Astrocyte (in vitro differentiated cells and primary cell): Measurements from ENCODE around the gene XYLB. TPM values are rescaled to one million over a fixed set of nuclear protein-coding genes. Genes with fewer than 3 reads are reported as not detected.

ENCODE experiments used
- DNase-seq: peaks from one replicate; pipeline ENCODE4 v3.0.0-alpha.2; 2010; ENCODE audit warnings: low read depth
- FAIRE-seq: peaks from 2 replicates; lab custom pipeline; 2011; peaks lifted over from hg19 to GRCh38; lab: Jason Lieb, UNC
- H2AFZ ChIP-seq: 2 replicates; pipeline ENCODE4 v1.6.0; 2012; ENCODE audit warnings: low read depth, low read length, inconsistent platforms
- H3K27ac ChIP-seq: 2 replicates; pipeline ENCODE4 v1.5.1; 2011; ENCODE audit warnings: low read depth, low read length, inconsistent platforms
- H3K27me3 ChIP-seq: 2 replicates; pipeline ENCODE4 v1.6.0; 2011; ENCODE audit warnings: low read length, inconsistent platforms; ENCODE audit not compliant: insufficient read depth
- H3K36me3 ChIP-seq: 2 replicates; pipeline ENCODE4 v1.5.1; 2011; ENCODE audit warnings: low read length, inconsistent platforms; ENCODE audit not compliant: insufficient read depth
- H3K4me1 ChIP-seq: 2 replicates; pipeline ENCODE4 v1.5.1; 2011; ENCODE audit warnings: low read length, inconsistent platforms; ENCODE audit not compliant: insufficient read depth
- H3K4me2 ChIP-seq: 2 replicates; pipeline ENCODE4 v1.6.0; 2012; ENCODE audit warnings: low read length, inconsistent platforms
- H3K4me3 ChIP-seq: 2 replicates; pipeline ENCODE4 v1.5.1; 2011; ENCODE audit warnings: low read depth, mild to moderate bottlenecking, low read length, inconsistent platforms; ENCODE audit not compliant: insufficient read depth
- H3K79me2 ChIP-seq: 2 replicates; pipeline ENCODE4 v1.6.0; 2012; ENCODE audit warnings: mild to moderate bottlenecking, low read length, inconsistent platforms; ENCODE audit not compliant: insufficient read depth
- H3K9ac ChIP-seq: 2 replicates; pipeline ENCODE4 v1.6.0; 2012; ENCODE audit warnings: mild to moderate bottlenecking, low read length, inconsistent platforms
- H3K9me3 ChIP-seq: 2 replicates; pipeline ENCODE4 v1.5.1; 2012; ENCODE audit warnings: low read depth, mild to moderate bottlenecking, low read length, inconsistent platforms; ENCODE audit not compliant: insufficient read depth
- H4K20me1 ChIP-seq: 2 replicates; pipeline ENCODE4 v1.6.0; 2012; ENCODE audit warnings: low read length, inconsistent platforms; ENCODE audit not compliant: insufficient read depth
- H3K27ac Mint-ChIP-seq: one replicate; pipeline ENCODE4 v1.8.0; 2021; ENCODE audit warnings: mild to moderate bottlenecking, mixed read lengths; ENCODE audit not compliant: unreplicated experiment
- H3K27me3 Mint-ChIP-seq: one replicate; pipeline ENCODE4 v1.8.0; 2021; ENCODE audit warnings: low read depth, mixed read lengths; ENCODE audit not compliant: unreplicated experiment
- H3K36me3 Mint-ChIP-seq: one replicate; pipeline ENCODE4 v1.8.0; 2021; ENCODE audit warnings: low read depth, mixed read lengths; ENCODE audit not compliant: unreplicated experiment
- H3K4me1 Mint-ChIP-seq: one replicate; pipeline ENCODE4 v1.8.0; 2021; ENCODE audit warnings: low read depth, mixed read lengths; ENCODE audit not compliant: unreplicated experiment
- H3K4me3 Mint-ChIP-seq: one replicate; pipeline ENCODE4 v1.8.0; 2021; ENCODE audit warnings: mild to moderate bottlenecking, moderate library complexity, mixed read lengths; ENCODE audit not compliant: unreplicated experiment
- H3K9me3 Mint-ChIP-seq: one replicate; pipeline ENCODE4 v1.8.0; 2021; ENCODE audit warnings: mild to moderate bottlenecking, mixed read lengths; ENCODE audit not compliant: unreplicated experiment
- CTCF ChIP-seq: IDR thresholded peaks from 2 replicates; pipeline ENCODE4 v1.5.1; 2011; ENCODE audit warnings: low read depth, mild to moderate bottlenecking, inconsistent platforms, low read length, moderate library complexity; ENCODE audit not compliant: insufficient read depth
- EZH2 ChIP-seq: IDR thresholded peaks from 2 replicates; pipeline ENCODE4 v1.6.1; 2012; ENCODE audit warnings: mild to moderate bottlenecking, low read length, inconsistent platforms; ENCODE audit not compliant: insufficient read depth
- total RNA-seq: library from RNA; stranded (reverse); gene quantifications from 2 replicates; pipeline ENCODE4 v1.2.1, GENCODE V29; 2021

The XYLB gene
- total RNA-seq, 1 donor from 2014 or later = 2.3 TPM

- no peaks in the 10 kb centered on the region for H3K4me1 Mint-ChIP-seq
- H3K9me3 ChIP-seq = no peaks in the 10 kb centered on the region
- no peaks in the 10 kb centered on the region for H3K27me3 Mint-ChIP-seq
- H3K27ac ChIP-seq = no peak overlapping the region
- H3K4me1 ChIP-seq = no peaks in the 10 kb centered on the region
- no peak for FAIRE-seq
- peaks cover 13% of the 10 kb centered on the region for H3K36me3 Mint-ChIP-seq
- no peak overlapping the region for H3K4me2 ChIP-seq
- H3K4me3 ChIP-seq = no peak overlapping the region
- no peaks in the 10 kb centered on the region for H3K9me3 Mint-ChIP-seq
- H3K27me3 ChIP-seq = no peaks in the 10 kb centered on the region
- no peak overlapping the region for H2AFZ ChIP-seq
- no peak overlapping the region for H3K4me3 Mint-ChIP-seq
- no peak for TF ChIP-seq EZH2
- no peaks in the 10 kb centered on the region for H3K36me3 ChIP-seq
- H3K79me2 ChIP-seq = no peaks in the 10 kb centered on the region
- DNase-seq = no peak
- no peak overlapping the region for H3K27ac Mint-ChIP-seq
- H4K20me1 ChIP-seq = no peaks in the 10 kb centered on the region
- no peak overlapping the region for H3K9ac ChIP-seq
These were observed 49.7 kb downstream of the XYLB start for GRCh38 chr3:38396239-38396638.

GRCh38 chr3:38396861-38397260 is 50.3 kb downstream of the XYLB start:
- Mint-ChIP-seq H3K27me3 (no peaks in the 10 kb centered on the region), H3K9me3 (no peaks in the 10 kb centered on the region), H3K4me3 (no peak overlapping the region), H3K4me1 (no peaks in the 10 kb centered on the region), H3K27ac (no peak overlapping the region), H3K36me3 (peaks cover 18% of the 10 kb centered on the region)
- Histone ChIP-seq H3K27me3 (no peaks in the 10 kb centered on the region), H3K79me2 (no peaks in the 10 kb centered on the region), H3K4me1 (no peaks in the 10 kb centered on the region), H2AFZ (no peak overlapping the region), H3K9me3 (no peaks in the 10 kb centered on the region), H3K4me2 (no peak overlapping the region), H3K4me3 (no peak overlapping the region), H3K36me3 (peaks cover 3% of the 10 kb centered on the region), H3K9ac (no peak overlapping the region), H3K27ac (no peak overlapping the region), H4K20me1 (no peaks in the 10 kb centered on the region)
- FAIRE-seq (no peak), DNase-seq (no peak)
- TF ChIP-seq EZH2 (no peak), CTCF (no peak)

DNA sequence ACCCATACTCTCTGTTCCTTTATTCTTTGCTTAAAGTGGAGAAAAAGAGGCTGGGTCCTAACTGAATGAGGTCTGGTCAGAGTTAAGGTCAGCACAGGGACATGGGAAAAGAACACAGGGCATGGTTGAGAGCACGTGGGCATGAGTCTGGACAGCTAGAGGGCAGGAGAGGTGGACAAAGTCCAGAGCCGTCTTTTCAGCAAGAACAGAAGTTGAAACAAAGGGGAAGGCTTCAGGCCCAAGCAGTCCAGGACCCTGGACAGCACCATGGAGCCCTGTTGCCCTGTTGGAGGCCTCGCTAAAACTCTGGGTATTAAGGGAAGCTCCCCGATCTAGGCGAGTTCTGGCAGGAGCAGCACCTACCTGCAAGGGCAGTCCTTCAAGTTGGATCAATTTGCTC is 50.7 kb downstream of the XYLB start:
- TF ChIP-seq EZH2 (no peak), CTCF (no peak)
- peaks cover 23% of the 10 kb centered on the region for H3K36me3 Mint-ChIP-seq
- no peak overlapping the region for H2AFZ ChIP-seq
- no peak overlapping the region for H3K9ac ChIP-seq
- no peak overlapping the region for H3K4me3 ChIP-seq
- FAIRE-seq (no peak), DNase-seq (peak; percentile 13)
- no peaks in the 10 kb centered on the region for H4K20me1 ChIP-seq
- H3K4me1 ChIP-seq = no peaks in the 10 kb centered on the region
- no peaks in the 10 kb centered on the region for H3K9me3 ChIP-seq
- no peak overlapping the region for H3K27ac Mint-ChIP-seq
- H3K4me1 Mint-ChIP-seq = no peaks in the 10 kb centered on the region
- no peak overlapping the region for H3K4me3 Mint-ChIP-seq
- H3K27ac ChIP-seq = no peak overlapping the region
- no peaks in the 10 kb centered on the region for H3K79me2 ChIP-seq
- no peaks in the 10 kb centered on the region for H3K27me3 ChIP-seq
- no peaks in the 10 kb centered on the region for H3K9me3 Mint-ChIP-seq
- no peak overlapping the region for H3K4me2 ChIP-seq
- H3K27me3 Mint-ChIP-seq = no peaks in the 10 kb centered on the region
- peaks cover 3% of the 10 kb centered on the region for H3K36me3 ChIP-seq
